RWPE1 (cell line): ENCODE results near the gene ENAH.

Experiments
- CTCF ChIA-PET: fragments of 350-600 bp; sonication (Branson Sonifier 250); formaldehyde crosslinking; extraction: SDS; loops from one replicate; lab custom pipeline; 2021; lab: Yijun Ruan, JAX
- POLR2A ChIA-PET: fragments of 400-600 bp; formaldehyde crosslinking; extraction: SDS; loops from one replicate; lab custom pipeline; 2020; ENCODE audit warnings: antibody characterized with exemption; ENCODE audit not compliant: low non-redundant PET; lab: Yijun Ruan, JAX
- DNase-seq: peaks from one replicate; pipeline ENCODE4 v3.0.0; 2012; ENCODE audit warnings: low spot score
- H3K27ac ChIP-seq: fragments of 450-650 bp; 2 replicates; pipeline ENCODE4 v1.5.1; 2017
- TF ChIP-seq, protein P1 (sequence below): fragments of 450-650 bp; conservative IDR thresholded peaks from 2 replicates; pipeline ENCODE4 v1.5.1; 2017; ENCODE audit warnings: low read depth, mild to moderate bottlenecking

The ENAH gene

GRCh38 chr1:225498549-225499136 is 154.3 kb downstream of the ENAH start:
- TF ChIP-seq, protein P1, sequence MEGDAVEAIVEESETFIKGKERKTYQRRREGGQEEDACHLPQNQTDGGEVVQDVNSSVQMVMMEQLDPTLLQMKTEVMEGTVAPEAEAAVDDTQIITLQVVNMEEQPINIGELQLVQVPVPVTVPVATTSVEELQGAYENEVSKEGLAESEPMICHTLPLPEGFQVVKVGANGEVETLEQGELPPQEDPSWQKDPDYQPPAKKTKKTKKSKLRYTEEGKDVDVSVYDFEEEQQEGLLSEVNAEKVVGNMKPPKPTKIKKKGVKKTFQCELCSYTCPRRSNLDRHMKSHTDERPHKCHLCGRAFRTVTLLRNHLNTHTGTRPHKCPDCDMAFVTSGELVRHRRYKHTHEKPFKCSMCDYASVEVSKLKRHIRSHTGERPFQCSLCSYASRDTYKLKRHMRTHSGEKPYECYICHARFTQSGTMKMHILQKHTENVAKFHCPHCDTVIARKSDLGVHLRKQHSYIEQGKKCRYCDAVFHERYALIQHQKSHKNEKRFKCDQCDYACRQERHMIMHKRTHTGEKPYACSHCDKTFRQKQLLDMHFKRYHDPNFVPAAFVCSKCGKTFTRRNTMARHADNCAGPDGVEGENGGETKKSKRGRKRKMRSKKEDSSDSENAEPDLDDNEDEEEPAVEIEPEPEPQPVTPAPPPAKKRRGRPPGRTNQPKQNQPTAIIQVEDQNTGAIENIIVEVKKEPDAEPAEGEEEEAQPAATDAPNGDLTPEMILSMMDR: no peak
- ChIA-PET POLR2A (no interaction called here), CTCF (interaction anchor here (0.6 to 1.0 kb wide), 3 partner anchors 9 to 91 kb away, joined by 3 read pairs; no protein-coding TSS in a partner anchor)
- no peak for DNase-seq
- no peak overlapping the region for H3K27ac ChIP-seq

- TF ChIP-seq, protein P1: no peak
- CTCF ChIA-PET: no interaction called here
- H3K27ac ChIP-seq: no peak overlapping the region
- no peak for DNase-seq
- POLR2A ChIA-PET: no interaction called here
Measured at GRCh38 chr1:225494789-225495359, 158.0 kb downstream of the ENAH start.

DNA sequence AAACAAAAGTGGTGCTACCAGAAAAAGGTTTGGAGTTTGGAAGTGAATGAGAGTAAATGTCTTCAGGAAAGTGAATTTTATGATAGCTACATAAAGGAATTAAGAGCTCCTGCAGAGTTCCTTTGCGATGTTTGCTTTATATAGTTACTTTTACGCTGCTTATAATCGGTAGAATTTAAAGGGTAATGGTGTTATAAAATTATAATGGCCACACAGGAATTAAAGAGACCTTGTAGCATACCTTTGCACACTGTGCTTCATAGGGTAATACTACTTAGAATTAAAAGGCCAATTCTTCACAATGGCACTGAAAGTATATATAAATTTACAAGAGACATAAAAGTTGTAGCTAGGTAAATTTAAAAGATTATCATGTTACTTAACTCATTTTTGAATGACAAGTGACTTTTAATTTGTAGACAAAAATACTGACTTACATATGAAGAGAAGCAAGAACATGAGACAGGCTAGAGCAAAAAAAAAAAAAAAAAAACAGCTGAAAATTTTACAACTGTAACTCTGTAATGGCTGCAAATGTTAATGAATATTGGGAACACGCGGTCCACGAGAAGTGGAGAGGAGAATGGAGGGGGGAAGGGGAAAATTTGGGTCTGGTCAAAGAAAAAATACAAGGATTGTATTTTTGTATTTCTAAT is 159.2 kb downstream of the ENAH start:
- CTCF ChIA-PET: interaction anchor here (0.6 to 1.2 kb wide), 4 partner anchors 13 to 291 kb away, joined by 3 to 8 read pairs (median 4); partner anchors contain the start of gene SRP9
- POLR2A ChIA-PET: no interaction called here

GRCh38 chr1:225488676-225489075 is 164.2 kb downstream of the ENAH start:
- CTCF ChIA-PET: interaction anchor here (1.0 to 5.3 kb wide), 4 partner anchors 8 to 283 kb away, joined by 3 to 34 read pairs (median 8); no protein-coding TSS in a partner anchor
- no peak overlapping the region for H3K27ac ChIP-seq
- DNase-seq: no peak
- TF ChIP-seq, protein P1: no peak
- POLR2A ChIA-PET: no interaction called here

More for the DNA sequence above, 159.2 kb downstream of the ENAH start:
- no peak overlapping the region for H3K27ac ChIP-seq
- no peak for DNase-seq
- TF ChIP-seq, protein P1: no peak

DNA sequence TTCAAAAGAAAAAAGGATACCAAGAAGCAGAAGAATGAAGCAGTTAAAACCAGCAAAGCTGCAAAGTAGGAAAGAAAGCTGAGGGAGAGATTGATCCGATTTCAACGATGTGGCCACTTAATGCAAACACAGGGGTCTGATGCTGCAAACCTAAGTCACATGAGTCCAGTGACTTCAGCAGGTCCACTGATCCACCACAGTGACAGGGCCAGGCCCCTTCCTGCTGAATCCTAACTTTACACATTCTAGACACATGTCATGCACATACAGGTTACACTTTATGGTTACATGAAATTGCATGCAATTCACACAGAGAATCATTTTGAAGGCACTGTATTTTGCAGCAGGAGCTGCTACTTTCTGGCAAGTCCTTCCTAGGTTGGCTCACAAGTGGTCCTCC is 166.1 kb downstream of the ENAH start:
- ChIA-PET POLR2A (no interaction called here), CTCF (interaction anchor here (1.0 to 5.3 kb wide), 3 partner anchors 12 to 489 kb away, joined by 4 to 34 read pairs (median 5); no protein-coding TSS in a partner anchor)
- no peak for DNase-seq
- TF ChIP-seq, protein P1: no peak
- no peak overlapping the region for H3K27ac ChIP-seq

GRCh38 chr1:225485991-225486530 is 166.9 kb downstream of the ENAH start:
- no peak for DNase-seq
- TF ChIP-seq, protein P1: no peak
- CTCF ChIA-PET: interaction anchor here (0.5 to 5.3 kb wide), 6 partner anchors 11 to 489 kb away, joined by 3 to 34 read pairs (median 4); no protein-coding TSS in a partner anchor
- POLR2A ChIA-PET: interaction anchor here (0.7 kb wide), 1 partner anchor 290 kb away, joined by 4 read pairs; no protein-coding TSS in a partner anchor
- no peak overlapping the region for H3K27ac ChIP-seq
